Mesodermal cell (in vitro differentiated cells): ENCODE data around the gene MKI67.

Experiments used
- H3K27ac ChIP-seq: 2 replicates; pipeline ENCODE4 v1.7.0; 2013; ENCODE audit warnings: mild to moderate bottlenecking, low read depth, low read length, moderate library complexity; ENCODE audit not compliant: severe bottlenecking
- H3K36me3 ChIP-seq: 2 replicates; pipeline ENCODE4 v1.7.1; 2013; ENCODE audit warnings: mild to moderate bottlenecking, low read length, moderate library complexity; ENCODE audit not compliant: control insufficient read depth, insufficient read depth
- H3K4me1 ChIP-seq: one replicate; pipeline ENCODE4 v1.7.1; 2013; ENCODE audit warnings: mild to moderate bottlenecking, low read length; ENCODE audit not compliant: insufficient read depth, control insufficient read depth, poor library complexity, severe bottlenecking
- H3K4me3 ChIP-seq: 2 replicates; pipeline ENCODE4 v1.7.0; 2013; ENCODE audit warnings: low read length, control low read depth, mild to moderate bottlenecking; ENCODE audit not compliant: insufficient read depth, poor library complexity, severe bottlenecking; ENCODE audit errors: extremely low read depth
- H3K9me3 ChIP-seq: 2 replicates; pipeline ENCODE4 v1.7.1; 2013; ENCODE audit warnings: mild to moderate bottlenecking, low read length, moderate library complexity; ENCODE audit not compliant: control insufficient read depth
- WGBS, 2 experiments: methylation state at CpG; one replicate each; pipeline ENCODE4 v1.1.5; 2013; ENCODE audit warnings: missing lambda C conversion rate in 2 of 2; ENCODE audit not compliant: insufficient coverage in 2 of 2; 5-methylcytosine and 5-hydroxymethylcytosine counted together

MKI67 gene

GRCh38 chr10:128092454-128092853 lies 33.8 kb downstream of the MKI67 start:
- WGBS, 2 experiments = 83% methylated on average over 1 of the region's 3 CpGs; no CpG with 5 or more reads in 1 of the 2 experiments
- H3K36me3 ChIP-seq = peaks cover 6% of the 10 kb centered on the region
- no peak overlapping the region for H3K4me3 ChIP-seq
- H3K27ac ChIP-seq = no peak overlapping the region
- H3K4me1 ChIP-seq = peaks cover 4% of the 10 kb centered on the region
- no peaks in the 10 kb centered on the region for H3K9me3 ChIP-seq

GRCh38 chr10:128091636-128092210 lies 34.5 kb downstream of the MKI67 start:
- Histone ChIP-seq H3K27ac (no peak overlapping the region), H3K9me3 (no peaks in the 10 kb centered on the region), H3K4me3 (no peak overlapping the region), H3K4me1 (peaks cover 6% of the 10 kb centered on the region), H3K36me3 (no peaks in the 10 kb centered on the region)
- WGBS, 2 experiments = 85 to 86% methylated on average over 12 to 16 of the region's 17 CpGs

- peaks cover 8% of the 10 kb centered on the region for H3K4me1 ChIP-seq
- H3K9me3 ChIP-seq = no peaks in the 10 kb centered on the region
- WGBS, 2 experiments = 75 to 85% methylated on average over 10 of the region's 12 CpGs
- H3K4me3 ChIP-seq = no peak overlapping the region
- peaks cover 6% of the 10 kb centered on the region for H3K36me3 ChIP-seq
- no peak overlapping the region for H3K27ac ChIP-seq
These were observed 38.1 kb downstream of the MKI67 start for GRCh38 chr10:128087884-128088709.

GRCh38 chr10:128087146-128087883 lies 38.9 kb downstream of the MKI67 start:
- Histone ChIP-seq H3K27ac (no peak overlapping the region), H3K4me3 (no peak overlapping the region), H3K4me1 (peaks cover 8% of the 10 kb centered on the region), H3K9me3 (no peaks in the 10 kb centered on the region), H3K36me3 (peaks cover 7% of the 10 kb centered on the region)
- WGBS, 2 experiments = 86 to 100% methylated on average over 1 to 3 of the region's 7 CpGs

GRCh38 chr10:128086003-128086863 lies 40.0 kb downstream of the MKI67 start:
- Histone ChIP-seq H3K36me3 (peaks cover 7% of the 10 kb centered on the region), H3K4me1 (peaks cover 8% of the 10 kb centered on the region), H3K9me3 (no peaks in the 10 kb centered on the region), H3K4me3 (no peak overlapping the region), H3K27ac (no peak overlapping the region)
- 86 to 91% methylated on average over 10 of the region's 10 CpGs for WGBS, 2 experiments

GRCh38 chr10:128084991-128085390 lies 41.2 kb downstream of the MKI67 start:
- Histone ChIP-seq H3K4me1 (peaks cover 8% of the 10 kb centered on the region), H3K36me3 (peaks cover 16% of the 10 kb centered on the region), H3K27ac (no peak overlapping the region), H3K4me3 (no peak overlapping the region), H3K9me3 (no peaks in the 10 kb centered on the region)
- 92 to 96% methylated on average over 6 to 7 of the region's 8 CpGs for WGBS, 2 experiments

GRCh38 chr10:128084364-128084763 lies 41.9 kb downstream of the MKI67 start:
- 93 to 99% methylated on average over 7 to 9 of the region's 10 CpGs for WGBS, 2 experiments
- Histone ChIP-seq H3K4me3 (no peak overlapping the region), H3K9me3 (no peaks in the 10 kb centered on the region), H3K4me1 (peaks cover 8% of the 10 kb centered on the region), H3K36me3 (peaks cover 21% of the 10 kb centered on the region), H3K27ac (no peak overlapping the region)

GRCh38 chr10:128083191-128083895 lies 42.9 kb downstream of the MKI67 start:
- Histone ChIP-seq H3K36me3 (peaks cover 27% of the 10 kb centered on the region), H3K9me3 (no peaks in the 10 kb centered on the region), H3K27ac (no peak overlapping the region), H3K4me1 (peaks cover 8% of the 10 kb centered on the region), H3K4me3 (no peak overlapping the region)
- WGBS, 2 experiments = 87 to 92% methylated on average over 8 of the region's 15 CpGs

GRCh38 chr10:128081720-128082119 lies 44.5 kb downstream of the MKI67 start:
- WGBS, 2 experiments = 100% methylated on average over 1 of the region's 3 CpGs; no CpG with 5 or more reads in 1 of the 2 experiments
- H3K9me3 ChIP-seq = no peaks in the 10 kb centered on the region
- no peak overlapping the region for H3K4me3 ChIP-seq

More at GRCh38 chr10:128081720-128082119, 44.5 kb downstream of the MKI67 start:
- peaks cover 2% of the 10 kb centered on the region for H3K4me1 ChIP-seq
- H3K36me3 ChIP-seq = peaks cover 35% of the 10 kb centered on the region
- H3K27ac ChIP-seq = no peak overlapping the region
